ENCODE results near the gene ICAM2. TPM values are rescaled to one million over a fixed set of nuclear protein-coding genes. Genes with fewer than 3 reads are reported as not detected.

ICAM2 gene
- total and polyA plus RNA-seq, 2 experiments from 2014 or later: 0.97 to 1.3 TPM

GRCh38 chr17:64016231-64016784 is 4.1 kb downstream of the ICAM2 start:
- in situ Hi-C loops (cut with MboI): no loop called here
- Histone ChIP-seq H3K36me3 (ENCODE audit: low read depth) (no peaks in the 10 kb centered on the region), H3F3A (ENCODE audit: insufficient read depth) (no peaks in the 10 kb centered on the region), H2AFZ (no peak overlapping the region), H3K4me1 (ENCODE audit: insufficient read depth) (no peaks in the 10 kb centered on the region), H3K4me3 (no peak overlapping the region), H3K79me2 (ENCODE audit: insufficient read depth) (no peaks in the 10 kb centered on the region), H3K4me2 (ENCODE audit: unreplicated experiment) (no peak overlapping the region), H3K9ac (no peak overlapping the region), H4K20me1 (ENCODE audit: insufficient read depth) (no peaks in the 10 kb centered on the region), H3K27ac (no peak overlapping the region), H3K9me3 (ENCODE audit: low read depth) (no peaks in the 10 kb centered on the region), H3K27me3 (replicated peaks; ENCODE audit: insufficient read depth) (no peaks in the 10 kb centered on the region), H3K9me2 (ENCODE audit: insufficient read depth) (no peaks in the 10 kb centered on the region)
- no peak for TF ChIP-seq EZH2phosphoT487 (IDR thresholded peaks at IDR 0.05; ENCODE audit: insufficient read depth, low read depth)
- TF ChIP-seq EZH2 (IDR thresholded peaks at IDR 0.05; ENCODE audit: insufficient read depth, poor library complexity, severe bottlenecking): no peak
- DNase-seq: peak; percentile 28
- WGBS, 2 experiments (ENCODE audit: low coverage in 1 of 2, low lambda C conversion rate in 2 of 2, missing lambda C conversion rate in 2 of 2): 38 to 47% methylated on average over 5 of the region's 5 CpGs

GRCh38 chr17:64015447-64015846 is 5.0 kb downstream of the ICAM2 start:
- Histone ChIP-seq H3K4me3 (no peak overlapping the region), H3K36me3 (ENCODE audit: low read depth) (no peaks in the 10 kb centered on the region), H3F3A (ENCODE audit: insufficient read depth) (no peaks in the 10 kb centered on the region), H3K4me2 (ENCODE audit: unreplicated experiment) (no peak overlapping the region), H3K4me1 (ENCODE audit: insufficient read depth) (no peaks in the 10 kb centered on the region), H4K20me1 (ENCODE audit: insufficient read depth) (no peaks in the 10 kb centered on the region), H3K9me3 (ENCODE audit: low read depth) (no peaks in the 10 kb centered on the region), H3K9ac (no peak overlapping the region), H3K9me2 (ENCODE audit: insufficient read depth) (no peaks in the 10 kb centered on the region), H3K79me2 (ENCODE audit: insufficient read depth) (no peaks in the 10 kb centered on the region), H3K27me3 (replicated peaks; ENCODE audit: insufficient read depth) (no peaks in the 10 kb centered on the region), H3K27ac (no peak overlapping the region), H2AFZ (no peak overlapping the region)
- WGBS, 2 experiments (ENCODE audit: low coverage in 1 of 2, low lambda C conversion rate in 2 of 2, missing lambda C conversion rate in 2 of 2): 91 to 95% methylated on average over 6 of the region's 6 CpGs
- in situ Hi-C loops (cut with MboI): no loop called here
- no peak for DNase-seq
- TF ChIP-seq EZH2phosphoT487 (IDR thresholded peaks at IDR 0.05; ENCODE audit: insufficient read depth, low read depth) (no peak), EZH2 (IDR thresholded peaks at IDR 0.05; ENCODE audit: insufficient read depth, poor library complexity, severe bottlenecking) (no peak)

- peaks cover 5% of the 10 kb centered on the region; the same call in 1 of the 2 replicates for H3F3A ChIP-seq (ENCODE audit: insufficient read depth)
- H3K36me3 ChIP-seq (ENCODE audit: low read depth): no peaks in the 10 kb centered on the region
- H3K27me3 ChIP-seq (replicated peaks; ENCODE audit: insufficient read depth): no peaks in the 10 kb centered on the region
- no peak overlapping the region for H2AFZ ChIP-seq
- H3K9me2 ChIP-seq (ENCODE audit: insufficient read depth): no peaks in the 10 kb centered on the region
- no peaks in the 10 kb centered on the region for H4K20me1 ChIP-seq (ENCODE audit: insufficient read depth)
- no peak overlapping the region for H3K9ac ChIP-seq
- H3K27ac ChIP-seq: no peak overlapping the region
- no peak overlapping the region for H3K4me3 ChIP-seq
- no peaks in the 10 kb centered on the region for H3K9me3 ChIP-seq (ENCODE audit: low read depth)
- TF ChIP-seq EZH2 (IDR thresholded peaks at IDR 0.05; ENCODE audit: insufficient read depth, poor library complexity, severe bottlenecking) (no peak), EZH2phosphoT487 (IDR thresholded peaks at IDR 0.05; ENCODE audit: insufficient read depth, low read depth) (no peak)
- H3K4me1 ChIP-seq (ENCODE audit: insufficient read depth): peaks cover 11% of the 10 kb centered on the region
- H3K4me2 ChIP-seq (ENCODE audit: unreplicated experiment): no peak overlapping the region
- peak; percentile 64 for DNase-seq
- WGBS, 2 experiments (ENCODE audit: low coverage in 1 of 2, low lambda C conversion rate in 2 of 2, missing lambda C conversion rate in 2 of 2): 51 to 53% methylated on average over 8 of the region's 8 CpGs
- in situ Hi-C loops (cut with MboI): no loop called here
- H3K79me2 ChIP-seq (ENCODE audit: insufficient read depth): no peaks in the 10 kb centered on the region
These were observed 10.6 kb downstream of the ICAM2 start for GRCh38 chr17:64009571-64010402.

GRCh38 chr17:64008830-64009229 is 11.6 kb downstream of the ICAM2 start:
- peaks cover 11% of the 10 kb centered on the region for H3K4me1 ChIP-seq (ENCODE audit: insufficient read depth)
- H3K27me3 ChIP-seq (replicated peaks; ENCODE audit: insufficient read depth): no peaks in the 10 kb centered on the region
- 80 to 81% methylated on average over 4 of the region's 4 CpGs for WGBS, 2 experiments (ENCODE audit: low coverage in 1 of 2, low lambda C conversion rate in 2 of 2, missing lambda C conversion rate in 2 of 2)
- no peak for DNase-seq
- no peak overlapping the region for H3K4me2 ChIP-seq (ENCODE audit: unreplicated experiment)
- H3K9me2 ChIP-seq (ENCODE audit: insufficient read depth): no peaks in the 10 kb centered on the region
- TF ChIP-seq EZH2 (IDR thresholded peaks at IDR 0.05; ENCODE audit: insufficient read depth, poor library complexity, severe bottlenecking) (no peak), EZH2phosphoT487 (IDR thresholded peaks at IDR 0.05; ENCODE audit: insufficient read depth, low read depth) (no peak)
- H3K4me3 ChIP-seq: no peak overlapping the region
- H3K36me3 ChIP-seq (ENCODE audit: low read depth): no peaks in the 10 kb centered on the region
- in situ Hi-C loops (cut with MboI): no loop called here
- no peak overlapping the region for H3K9ac ChIP-seq
- no peak overlapping the region for H3K27ac ChIP-seq
- H4K20me1 ChIP-seq (ENCODE audit: insufficient read depth): no peaks in the 10 kb centered on the region
- H3F3A ChIP-seq (ENCODE audit: insufficient read depth): peaks cover 5% of the 10 kb centered on the region; the same call in 1 of the 2 replicates
- H3K79me2 ChIP-seq (ENCODE audit: insufficient read depth): no peaks in the 10 kb centered on the region
- no peak overlapping the region for H2AFZ ChIP-seq
- H3K9me3 ChIP-seq (ENCODE audit: low read depth): no peaks in the 10 kb centered on the region
